Left ventricle myocardium superior (tissue), 1 donor: Measurements from ENCODE around the gene MMP21. TPM values are rescaled to one million over a fixed set of nuclear protein-coding genes. Genes with fewer than 3 reads are reported as not detected.
A peak's percentile ranks its signal among the peaks of the same experiment; 100 is the strongest.

Experiments used
- ATAC-seq: fragments of 200-7000 bp; cut with Tn5 transposase; one replicate; pipeline ENCODE4 v1.9.1; 2020; ENCODE audit warnings: mild to moderate bottlenecking, moderate library complexity
- DNase-seq: peaks from one replicate; pipeline ENCODE4 v3.0.0-alpha.2; 2020
- intact Hi-C: fragments of 100-400 bp; cut with micrococcal nuclease; formaldehyde crosslinking; loops from one replicate; pipeline ENCODE4 v1.11.0; 2022
- total RNA-seq: library from RNA; stranded (reverse); fragmentation: NEBNext Ultra II Directional; extraction: Animal tissue kit (Norgen Biotek cat#: 25700); gene quantifications from one replicate; pipeline ENCODE4 v1.2.1, GENCODE V29; 2021
- donor health status: DM: no; HTN: yes; CAD: no; lungs with severe emphysema.

MMP21 gene
- total RNA-seq, 1 donor from 2014 or later = not detected

DNA sequence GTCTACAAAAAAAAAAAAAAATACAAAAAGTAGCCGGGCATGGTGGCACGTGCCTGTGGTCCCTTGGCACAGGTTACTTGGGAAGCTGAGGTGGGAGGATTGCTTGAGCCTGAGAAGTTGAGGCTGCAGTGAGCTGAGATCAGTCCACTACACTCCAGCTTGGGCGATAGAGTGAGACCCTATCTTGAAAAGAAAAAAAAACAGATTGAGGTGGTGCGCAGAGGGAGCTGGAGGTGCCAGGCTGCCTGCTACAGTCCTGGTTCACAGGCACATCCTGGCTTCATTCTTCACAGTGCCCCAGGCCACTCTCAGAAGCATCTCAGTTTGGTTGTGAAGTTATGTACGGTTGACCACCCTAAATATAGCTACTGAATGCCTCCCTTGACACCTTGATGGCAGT, 4.8 kb downstream of the MMP21 start:
- intact Hi-C loops = no loop called here
- no peak for ATAC-seq
- no peak for DNase-seq

- intact Hi-C loops = no loop called here
- ATAC-seq (no peak), DNase-seq (no peak)
Measured at GRCh38 chr10:125769175-125769574, 6.4 kb downstream of the MMP21 start.

GRCh38 chr10:125768219-125768855, 7.3 kb downstream of the MMP21 start:
- peak; percentile 78 for ATAC-seq
- no peak for DNase-seq
- intact Hi-C loops = no loop called here

GRCh38 chr10:125766511-125766910, 9.1 kb downstream of the MMP21 start:
- intact Hi-C loops = no loop called here
- ATAC-seq (no peak), DNase-seq (no peak)

DNA sequence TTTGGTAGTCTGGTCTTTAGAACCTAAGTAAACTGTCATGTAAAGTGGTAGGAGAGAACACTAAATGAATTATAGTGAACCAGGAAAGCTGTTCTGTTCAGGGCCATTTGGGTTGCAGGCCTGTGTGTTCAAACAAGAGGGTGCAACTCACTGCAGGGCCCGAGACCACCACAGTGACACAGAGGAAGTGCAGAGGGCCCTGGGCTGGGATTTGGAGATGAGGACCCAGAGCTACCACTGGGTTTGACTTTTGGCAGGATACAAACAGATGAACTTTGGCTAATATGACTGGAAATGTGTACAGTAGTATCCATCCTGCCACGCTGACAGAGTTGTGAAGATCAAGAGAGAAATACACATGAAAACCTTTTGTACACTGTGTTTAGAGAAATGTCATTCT, 9.8 kb downstream of the MMP21 start:
- DNase-seq = no peak
- intact Hi-C loops = no loop called here
- ATAC-seq = no peak

GRCh38 chr10:125762692-125763648, 12.7 kb downstream of the MMP21 start:
- ATAC-seq = no peak
- no peak for DNase-seq
- intact Hi-C loops = no loop called here

- intact Hi-C loops = no loop called here
- DNase-seq (no peak), ATAC-seq (no peak)
Measured at GRCh38 chr10:125761961-125762360, 13.7 kb downstream of the MMP21 start.

DNA sequence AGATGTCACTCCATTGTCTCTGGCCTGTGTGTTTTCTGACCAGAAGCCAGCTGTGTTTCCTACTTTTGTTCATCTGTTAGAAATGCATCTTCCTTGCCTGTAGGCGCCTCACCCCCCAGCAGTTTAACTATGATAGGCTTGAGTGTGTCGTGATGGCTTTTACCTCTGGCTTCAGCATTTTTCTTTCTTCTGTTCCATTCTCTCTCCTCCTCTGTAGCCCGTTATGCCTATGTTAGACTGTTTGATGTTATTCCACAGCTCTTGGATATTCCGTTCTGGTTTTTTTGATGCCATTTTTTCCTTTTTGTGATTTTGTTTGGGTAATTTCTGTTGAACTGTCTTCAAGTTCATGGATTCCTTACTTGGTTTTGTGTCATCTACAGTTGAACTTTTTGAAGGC, 17.9 kb downstream of the MMP21 start:
- intact Hi-C loops = no loop called here
- no peak for DNase-seq
- no peak for ATAC-seq

GRCh38 chr10:125756853-125757487, 18.7 kb downstream of the MMP21 start:
- intact Hi-C loops = no loop called here
- ATAC-seq = no peak
- DNase-seq = no peak

- ATAC-seq = no peak
- no peak for DNase-seq
- intact Hi-C loops = no loop called here
Measured at GRCh38 chr10:125756196-125756595, 19.4 kb downstream of the MMP21 start.

DNA sequence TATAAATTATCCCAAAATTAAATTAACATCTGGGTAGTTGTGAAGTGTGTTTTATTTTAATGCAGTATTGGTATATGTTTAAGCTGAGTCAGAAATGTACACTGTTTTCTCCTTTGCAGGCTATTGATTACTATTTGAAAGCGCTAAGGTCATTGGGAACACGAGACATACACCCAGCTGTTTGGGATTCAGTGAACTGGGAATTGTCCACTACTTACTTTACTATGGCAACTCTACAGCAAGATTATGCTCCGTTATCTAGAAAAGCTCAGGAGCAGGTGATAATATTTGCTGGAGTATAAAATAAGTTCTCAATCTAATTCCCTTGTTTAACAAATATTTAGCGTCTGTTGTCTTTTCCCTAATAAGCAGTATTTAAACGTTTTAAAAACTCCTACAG, 28.2 kb downstream of the MMP21 start:
- DNase-seq (no peak), ATAC-seq (no peak)
- intact Hi-C loops = no loop called here

- ATAC-seq (no peak), DNase-seq (no peak)
- intact Hi-C loops = no loop called here
Measured at GRCh38 chr10:125744909-125745308, 30.7 kb downstream of the MMP21 start.

DNA sequence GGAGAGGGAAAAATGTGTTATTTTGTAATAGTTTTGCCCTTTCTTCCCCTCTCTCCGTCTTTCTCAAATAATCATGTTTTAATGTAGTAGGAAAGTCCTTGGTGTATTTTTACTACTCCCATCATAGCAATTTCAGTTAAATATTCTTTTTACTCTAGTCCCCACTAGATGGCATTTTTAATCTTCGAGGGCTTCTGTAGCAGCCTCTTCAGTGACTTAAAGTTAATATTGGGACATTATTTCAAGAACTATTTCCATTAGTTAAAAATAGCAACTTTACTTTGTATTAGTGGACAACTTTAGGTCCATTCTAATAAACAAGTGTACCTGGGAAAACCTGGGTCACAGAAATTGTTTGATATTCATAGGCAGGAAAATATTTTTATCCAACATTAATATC, 33.2 kb downstream of the MMP21 start:
- DNase-seq = no peak
- intact Hi-C loops = no loop called here
- no peak for ATAC-seq

DNA sequence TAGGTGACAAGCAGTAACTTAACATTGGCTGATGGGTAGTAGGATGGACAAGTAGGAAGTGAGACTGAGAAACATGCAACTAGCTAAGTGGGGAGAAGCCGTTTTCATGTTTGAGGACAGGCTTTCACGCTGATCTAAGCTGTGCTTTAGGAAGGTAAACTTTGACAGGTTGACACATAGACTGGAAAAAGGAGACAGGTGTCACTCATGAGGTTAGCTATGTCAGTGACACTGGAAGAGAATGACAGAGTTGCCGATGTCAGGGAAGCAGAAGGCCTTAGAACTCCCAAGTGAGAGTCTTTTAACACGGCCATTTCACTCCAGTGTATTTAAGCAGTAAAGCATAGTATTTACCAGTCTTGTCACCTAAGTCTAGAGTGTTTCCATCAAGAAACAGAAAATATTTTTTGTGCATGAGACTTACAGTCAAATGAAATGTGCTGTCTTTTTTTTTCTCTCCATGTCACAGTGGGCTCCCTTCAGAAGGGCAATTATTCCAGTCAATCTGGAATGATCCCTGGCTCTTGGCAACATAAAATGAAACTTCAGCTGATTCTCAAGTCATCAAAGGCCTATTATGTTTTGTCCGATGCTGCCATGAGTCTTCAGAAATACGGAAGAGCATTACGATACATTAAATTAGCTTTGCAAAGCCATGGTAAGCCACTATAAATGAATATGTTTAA, 35.5 kb downstream of the MMP21 start:
- no peak for DNase-seq
- ATAC-seq = no peak
- intact Hi-C loops = no loop called here

DNA sequence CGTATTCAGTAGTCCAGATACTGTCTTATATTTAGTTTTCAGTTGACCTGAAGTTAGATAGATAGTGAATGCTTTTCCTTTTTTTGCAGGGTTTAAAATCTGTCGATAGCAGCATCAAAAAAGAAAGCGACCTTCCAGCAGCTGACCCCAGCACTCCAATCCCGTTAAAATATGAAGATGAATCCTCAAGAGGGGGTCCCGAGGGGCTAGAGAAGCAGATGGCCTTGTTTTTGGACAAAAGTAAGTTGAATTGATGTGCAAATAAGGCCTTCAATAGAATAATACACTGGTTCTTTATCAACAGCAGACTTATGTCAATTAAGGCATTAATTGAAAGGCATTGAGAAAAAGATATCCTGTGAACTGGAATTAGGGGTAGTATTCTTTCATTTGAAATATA, 37.4 kb downstream of the MMP21 start:
- no peak for DNase-seq
- intact Hi-C loops = no loop called here
- ATAC-seq = no peak

DNA sequence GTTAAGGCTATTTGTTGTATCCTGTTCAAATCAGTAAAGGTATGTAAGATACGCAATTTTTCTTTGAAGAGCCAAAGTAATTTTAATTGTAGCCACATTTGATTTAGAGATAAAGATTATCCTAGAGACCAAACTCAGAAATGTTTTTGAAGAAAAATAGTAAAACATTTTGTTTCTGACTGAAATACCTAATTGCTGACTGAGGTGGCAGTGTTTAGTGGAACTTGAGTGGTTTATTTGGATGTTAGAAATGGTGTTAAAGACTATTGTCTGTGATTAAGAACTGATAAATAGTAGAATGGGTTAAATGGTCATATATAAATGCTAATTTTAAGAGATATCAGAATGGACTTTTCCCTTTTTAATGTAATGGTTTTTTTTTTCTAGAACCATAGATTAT, 40.8 kb downstream of the MMP21 start:
- DNase-seq = no peak
- intact Hi-C loops = no loop called here
- no peak for ATAC-seq

- no peak for DNase-seq
- no peak for ATAC-seq
- intact Hi-C loops = no loop called here
Measured at GRCh38 chr10:125734148-125734547, 41.5 kb downstream of the MMP21 start.

GRCh38 chr10:125727436-125727835, 48.2 kb downstream of the MMP21 start:
- intact Hi-C loops = loop anchor here (10.0 kb wide), 1 partner anchor 97 kb away; the partner anchor contains the start of genes BCCIP and UROS
- ATAC-seq (no peak), DNase-seq (no peak)

GRCh38 chr10:125726914-125727313, 48.7 kb downstream of the MMP21 start:
- intact Hi-C loops = loop anchor here (10.0 kb wide), 1 partner anchor 98 kb away; the partner anchor contains the start of genes BCCIP and UROS
- DNase-seq (no peak), ATAC-seq (no peak)
